SK-N-MC (cell line): ENCODE results near the gene HS1BP3.

Experiments
- EZH2 ChIP-seq: fragments of 200-600 bp; sonication (generic); IDR thresholded peaks from one replicate; pipeline ENCODE4 v1.6.1; 2017; ENCODE audit warnings: antibody characterized with exemption
- FOXP2 ChIP-seq: optimal IDR thresholded peaks from 2 replicates; pipeline ENCODE3; 2011; ENCODE audit warnings: mild to moderate bottlenecking, moderate library complexity; ENCODE audit not compliant: insufficient read depth; ENCODE audit errors: extremely low read length, control extremely low read depth
- POLR2AphosphoS5 ChIP-seq: IDR thresholded peaks from 2 replicates; pipeline ENCODE4 v1.6.1; 2012; ENCODE audit warnings: mild to moderate bottlenecking, low read depth, low read length, borderline replicate concordance

DNA sequence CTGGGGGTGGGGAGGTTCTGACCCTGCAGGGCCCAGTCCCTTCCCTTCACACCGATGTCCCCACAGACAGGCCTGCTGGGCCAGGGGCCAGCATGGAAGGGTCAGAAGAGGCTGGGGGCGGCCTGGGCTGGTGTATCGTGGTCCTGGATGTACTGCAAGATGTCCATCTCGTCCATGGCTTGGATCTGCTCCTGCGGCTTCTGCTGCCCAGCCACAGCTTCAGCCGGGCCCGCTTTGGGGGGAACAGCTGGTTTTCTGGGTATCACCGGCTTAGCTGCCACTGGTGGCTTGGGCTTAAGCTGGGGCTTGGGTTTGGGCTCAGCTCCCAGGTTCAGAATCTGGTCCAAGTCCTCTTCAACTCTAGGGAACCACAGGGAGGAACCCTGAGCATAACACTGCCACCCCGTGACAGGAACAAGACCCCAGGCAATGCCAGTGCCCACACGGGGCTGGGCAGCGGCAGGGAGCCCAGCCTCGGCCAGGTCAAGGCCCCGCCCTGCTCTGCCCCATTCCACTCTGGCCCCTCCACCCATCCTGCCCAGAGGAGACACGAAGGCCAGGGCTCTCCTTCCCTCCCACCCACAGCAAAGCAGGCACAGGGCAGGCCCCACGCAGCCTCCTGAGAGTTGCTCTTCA lies 31.9 kb downstream of the HS1BP3 start:
- TF ChIP-seq POLR2AphosphoS5 (no peak), EZH2 (no peak), FOXP2 (no peak)
